Measurements from ENCODE around the gene ARMC8. TPM values are rescaled to one million over a fixed set of nuclear protein-coding genes. Genes with fewer than 3 reads are reported as not detected.

ARMC8 gene
- polyA plus RNA-seq, 1 donor from 2014 or later, result 90.6 TPM

DNA sequence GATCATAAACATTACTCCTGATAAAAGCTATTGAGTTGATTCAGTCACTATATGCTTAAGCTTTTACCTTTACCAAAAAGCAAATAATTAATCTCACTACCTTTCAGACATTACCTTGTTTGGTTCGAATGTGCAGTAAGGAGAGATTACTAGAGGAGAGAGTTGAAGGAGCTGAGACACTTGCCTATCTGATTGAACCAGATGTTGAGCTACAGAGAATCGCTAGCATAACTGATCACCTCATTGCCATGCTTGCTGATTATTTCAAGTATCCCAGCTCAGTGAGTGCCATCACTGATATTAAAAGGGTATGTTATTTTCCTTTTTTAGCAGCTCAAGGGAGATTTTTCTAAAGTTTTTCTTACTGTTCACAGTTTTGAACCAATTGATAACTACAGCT, 54.6 kb downstream of the ARMC8 start:
- H3K9me2 ChIP-seq (ENCODE audit: insufficient read depth, low read length), result no peaks in the 10 kb centered on the region
- no peaks in the 10 kb centered on the region for H3K27me3 ChIP-seq (ENCODE audit: insufficient read depth, low read depth, low read length)
- H2AFZ ChIP-seq (ENCODE audit: low read depth, low read length), result no peak overlapping the region
- no peaks in the 10 kb centered on the region for H3F3A ChIP-seq (ENCODE audit: insufficient read depth, low read length, poor library complexity, severe bottlenecking)
- H3K36me3 ChIP-seq (ENCODE audit: insufficient read depth, low read length), result peaks cover 4% of the 10 kb centered on the region
- no peaks in the 10 kb centered on the region for H3K9me3 ChIP-seq (ENCODE audit: low read length)
- no peaks in the 10 kb centered on the region for H3K79me2 ChIP-seq (replicated peaks; ENCODE audit: insufficient read depth, low read length)
- no peak overlapping the region for H3K9ac ChIP-seq (ENCODE audit: low read length)
- no peaks in the 10 kb centered on the region for H4K20me1 ChIP-seq (ENCODE audit: insufficient read depth)
- TF ChIP-seq RAD21 (conservative IDR thresholded peaks at IDR 0.05) (no peak), EP300 (conservative IDR thresholded peaks at IDR 0.05; ENCODE audit: poor library complexity, severe bottlenecking) (no peak), POLR2AphosphoS5 (IDR thresholded peaks at IDR 0.05) (no peak), MXI1 (conservative IDR thresholded peaks at IDR 0.05; ENCODE audit: poor library complexity, severe bottlenecking) (no peak), EZH2 (IDR thresholded peaks at IDR 0.05; ENCODE audit: borderline replicate concordance, insufficient read depth, low read length, poor library complexity, severe bottlenecking) (no peak), TAF1 (IDR thresholded peaks at IDR 0.05; ENCODE audit: low read depth) (no peak), SMC3 (conservative IDR thresholded peaks at IDR 0.05; ENCODE audit: poor library complexity) (no peak)
- TF ChIP-seq, protein P1, sequence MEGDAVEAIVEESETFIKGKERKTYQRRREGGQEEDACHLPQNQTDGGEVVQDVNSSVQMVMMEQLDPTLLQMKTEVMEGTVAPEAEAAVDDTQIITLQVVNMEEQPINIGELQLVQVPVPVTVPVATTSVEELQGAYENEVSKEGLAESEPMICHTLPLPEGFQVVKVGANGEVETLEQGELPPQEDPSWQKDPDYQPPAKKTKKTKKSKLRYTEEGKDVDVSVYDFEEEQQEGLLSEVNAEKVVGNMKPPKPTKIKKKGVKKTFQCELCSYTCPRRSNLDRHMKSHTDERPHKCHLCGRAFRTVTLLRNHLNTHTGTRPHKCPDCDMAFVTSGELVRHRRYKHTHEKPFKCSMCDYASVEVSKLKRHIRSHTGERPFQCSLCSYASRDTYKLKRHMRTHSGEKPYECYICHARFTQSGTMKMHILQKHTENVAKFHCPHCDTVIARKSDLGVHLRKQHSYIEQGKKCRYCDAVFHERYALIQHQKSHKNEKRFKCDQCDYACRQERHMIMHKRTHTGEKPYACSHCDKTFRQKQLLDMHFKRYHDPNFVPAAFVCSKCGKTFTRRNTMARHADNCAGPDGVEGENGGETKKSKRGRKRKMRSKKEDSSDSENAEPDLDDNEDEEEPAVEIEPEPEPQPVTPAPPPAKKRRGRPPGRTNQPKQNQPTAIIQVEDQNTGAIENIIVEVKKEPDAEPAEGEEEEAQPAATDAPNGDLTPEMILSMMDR (IDR thresholded peaks at IDR 0.05; ENCODE audit: poor library complexity, severe bottlenecking), result no peak
- TF ChIP-seq, protein P2, sequence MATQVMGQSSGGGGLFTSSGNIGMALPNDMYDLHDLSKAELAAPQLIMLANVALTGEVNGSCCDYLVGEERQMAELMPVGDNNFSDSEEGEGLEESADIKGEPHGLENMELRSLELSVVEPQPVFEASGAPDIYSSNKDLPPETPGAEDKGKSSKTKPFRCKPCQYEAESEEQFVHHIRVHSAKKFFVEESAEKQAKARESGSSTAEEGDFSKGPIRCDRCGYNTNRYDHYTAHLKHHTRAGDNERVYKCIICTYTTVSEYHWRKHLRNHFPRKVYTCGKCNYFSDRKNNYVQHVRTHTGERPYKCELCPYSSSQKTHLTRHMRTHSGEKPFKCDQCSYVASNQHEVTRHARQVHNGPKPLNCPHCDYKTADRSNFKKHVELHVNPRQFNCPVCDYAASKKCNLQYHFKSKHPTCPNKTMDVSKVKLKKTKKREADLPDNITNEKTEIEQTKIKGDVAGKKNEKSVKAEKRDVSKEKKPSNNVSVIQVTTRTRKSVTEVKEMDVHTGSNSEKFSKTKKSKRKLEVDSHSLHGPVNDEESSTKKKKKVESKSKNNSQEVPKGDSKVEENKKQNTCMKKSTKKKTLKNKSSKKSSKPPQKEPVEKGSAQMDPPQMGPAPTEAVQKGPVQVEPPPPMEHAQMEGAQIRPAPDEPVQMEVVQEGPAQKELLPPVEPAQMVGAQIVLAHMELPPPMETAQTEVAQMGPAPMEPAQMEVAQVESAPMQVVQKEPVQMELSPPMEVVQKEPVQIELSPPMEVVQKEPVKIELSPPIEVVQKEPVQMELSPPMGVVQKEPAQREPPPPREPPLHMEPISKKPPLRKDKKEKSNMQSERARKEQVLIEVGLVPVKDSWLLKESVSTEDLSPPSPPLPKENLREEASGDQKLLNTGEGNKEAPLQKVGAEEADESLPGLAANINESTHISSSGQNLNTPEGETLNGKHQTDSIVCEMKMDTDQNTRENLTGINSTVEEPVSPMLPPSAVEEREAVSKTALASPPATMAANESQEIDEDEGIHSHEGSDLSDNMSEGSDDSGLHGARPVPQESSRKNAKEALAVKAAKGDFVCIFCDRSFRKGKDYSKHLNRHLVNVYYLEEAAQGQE (IDR thresholded peaks at IDR 0.05; ENCODE audit: borderline replicate concordance), result no peak
- no peak overlapping the region for H3K4me3 ChIP-seq (ENCODE audit: low read length)
- no peak overlapping the region for H3K27ac ChIP-seq (ENCODE audit: low read length)
- no peak overlapping the region for H3K4me2 ChIP-seq (ENCODE audit: low read length)

DNA sequence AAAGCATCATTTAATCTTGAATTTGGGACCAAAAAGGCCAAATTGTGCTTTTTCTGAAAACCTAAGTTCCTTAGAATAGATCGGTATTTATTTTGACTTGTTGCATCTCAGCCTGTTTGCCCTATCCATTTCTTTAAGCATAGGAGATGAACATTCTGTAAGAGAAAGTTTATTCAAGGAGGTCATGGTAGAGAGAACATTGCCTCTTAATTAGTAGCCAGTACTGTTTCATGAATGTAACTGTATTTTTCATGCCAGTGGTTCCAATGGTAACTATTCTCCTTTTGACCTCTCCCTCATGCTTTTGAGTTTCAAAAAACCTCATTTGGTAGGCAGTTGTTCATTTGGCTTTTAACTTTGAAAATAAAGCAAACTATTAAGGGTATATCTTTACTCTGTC, 55.4 kb downstream of the ARMC8 start:
- Histone ChIP-seq H3K4me2 (ENCODE audit: low read length) (no peak overlapping the region), H3K27me3 (ENCODE audit: insufficient read depth, low read depth, low read length) (no peaks in the 10 kb centered on the region), H3K4me3 (ENCODE audit: low read length) (no peak overlapping the region), H4K20me1 (ENCODE audit: insufficient read depth) (no peaks in the 10 kb centered on the region), H2AFZ (ENCODE audit: low read depth, low read length) (no peak overlapping the region), H3K9me2 (ENCODE audit: insufficient read depth, low read length) (no peaks in the 10 kb centered on the region), H3K36me3 (ENCODE audit: insufficient read depth, low read length) (peaks cover 4% of the 10 kb centered on the region), H3F3A (ENCODE audit: insufficient read depth, low read length, poor library complexity, severe bottlenecking) (no peaks in the 10 kb centered on the region), H3K9me3 (ENCODE audit: low read length) (no peaks in the 10 kb centered on the region), H3K79me2 (replicated peaks; ENCODE audit: insufficient read depth, low read length) (no peaks in the 10 kb centered on the region), H3K9ac (ENCODE audit: low read length) (no peak overlapping the region), H3K27ac (ENCODE audit: low read length) (no peak overlapping the region)
- TF ChIP-seq EP300 (conservative IDR thresholded peaks at IDR 0.05; ENCODE audit: poor library complexity, severe bottlenecking) (no peak), EZH2 (IDR thresholded peaks at IDR 0.05; ENCODE audit: borderline replicate concordance, insufficient read depth, low read length, poor library complexity, severe bottlenecking) (no peak), RAD21 (conservative IDR thresholded peaks at IDR 0.05) (no peak), SMC3 (conservative IDR thresholded peaks at IDR 0.05; ENCODE audit: poor library complexity) (no peak), MXI1 (conservative IDR thresholded peaks at IDR 0.05; ENCODE audit: poor library complexity, severe bottlenecking) (no peak), POLR2AphosphoS5 (IDR thresholded peaks at IDR 0.05) (no peak), TAF1 (IDR thresholded peaks at IDR 0.05; ENCODE audit: low read depth) (no peak)
- TF ChIP-seq, protein P1 (IDR thresholded peaks at IDR 0.05; ENCODE audit: poor library complexity, severe bottlenecking), result no peak
- TF ChIP-seq, protein P2 (IDR thresholded peaks at IDR 0.05; ENCODE audit: borderline replicate concordance), result no peak
